K562 (cell line): Measurements from ENCODE around the gene CCDC27. TPM values are rescaled to one million over a fixed set of nuclear protein-coding genes. Genes with fewer than 3 reads are reported as not detected.

Source experiments
- ATF7 ChIP-seq: fragments of 450-650 bp; IDR thresholded peaks from 2 replicates; pipeline ENCODE4 v1.7.1; 2014; ENCODE audit warnings: mild to moderate bottlenecking, moderate library complexity
- CBX2 ChIP-seq: fragments of 200-600 bp; sonication (generic); IDR thresholded peaks from one replicate; pipeline ENCODE4 v1.6.1; 2012; ENCODE audit warnings: mild to moderate bottlenecking, low read length, inconsistent platforms; ENCODE audit not compliant: insufficient read depth, poor library complexity, severe bottlenecking
- CREB1 ChIP-seq, 2 experiments: sonication (generic) in 1 of 2; formaldehyde crosslinking in 1 of 2; IDR thresholded peaks; 2 replicates each; pipeline versions ENCODE4 v1.6.1 to v1.8.0; 2012 to 2022; ENCODE audit warnings: inconsistent platforms in 1 of 2, mild to moderate bottlenecking in 1 of 2, missing genetic modification reagents in 1 of 2, moderate library complexity in 1 of 2
- ESRRA ChIP-seq: fragments of 450-650 bp; IDR thresholded peaks from 2 replicates; pipeline ENCODE4 v1.6.1; 2014; ENCODE audit warnings: low read depth, mild to moderate bottlenecking, moderate library complexity, borderline replicate concordance
- KDM2B ChIP-seq: fragments of 250-450 bp; sonication (Bioruptor Pico); IDR thresholded peaks from 2 replicates; pipeline ENCODE4 v1.8.0; 2021; ENCODE audit warnings: mild to moderate bottlenecking, moderate library complexity
- MBD2 ChIP-seq: sonication (generic); IDR thresholded peaks from 2 replicates; pipeline ENCODE4 v1.6.1; 2016; ENCODE audit warnings: low read depth, borderline replicate concordance
- MCM7 ChIP-seq, 2 experiments: fragments of 450-650 bp; IDR thresholded peaks; 2 replicates each; pipeline ENCODE4 v1.6.1; 2016 to 2018
- NBN ChIP-seq: fragments of 450-650 bp; IDR thresholded peaks from 2 replicates; pipeline ENCODE4 v1.6.1; 2016; ENCODE audit warnings: low read depth, mild to moderate bottlenecking
- SAFB2 ChIP-seq: fragments of 200-400 bp; formaldehyde crosslinking; IDR thresholded peaks from 2 replicates; pipeline ENCODE4 v1.6.1; 2018; ENCODE audit warnings: borderline replicate concordance, low read length, low read depth, moderate library complexity; ENCODE audit not compliant: severe bottlenecking
- SAP30 ChIP-seq: fragments of 200-600 bp; sonication (generic); IDR thresholded peaks from 2 replicates; pipeline ENCODE4 v1.6.1; 2012; ENCODE audit warnings: borderline replicate concordance, low read depth, mild to moderate bottlenecking, moderate library complexity, low read length, control low read depth, inconsistent platforms; ENCODE audit not compliant: insufficient read depth, poor library complexity, severe bottlenecking
- TAF9B ChIP-seq: fragments of 450-650 bp; IDR thresholded peaks from 2 replicates; pipeline ENCODE4 v1.6.1; 2018; ENCODE audit warnings: mild to moderate bottlenecking; ENCODE audit not compliant: partially characterized antibody
- TCF3 ChIP-seq: sonication (generic); formaldehyde crosslinking; IDR thresholded peaks from 2 replicates; pipeline ENCODE4 v1.4.0; 2020; ENCODE audit warnings: mild to moderate bottlenecking, missing genetic modification reagents
- XRCC3 ChIP-seq: fragments of 450-650 bp; IDR thresholded peaks from 2 replicates; pipeline ENCODE4 v1.6.1; 2017; ENCODE audit warnings: mild to moderate bottlenecking, moderate library complexity
- ZBTB1 ChIP-seq: sonication (generic); formaldehyde crosslinking; IDR thresholded peaks from 2 replicates; pipeline ENCODE4 v1.8.1; 2023; ENCODE audit warnings: missing genetic modification reagents, low read depth, mild to moderate bottlenecking, borderline replicate concordance
- ZNF140 ChIP-seq: fragments of 250-450 bp; sonication (Bioruptor Pico); IDR thresholded peaks from 2 replicates; pipeline ENCODE4 v1.8.0; 2021; ENCODE audit warnings: moderate library complexity, mild to moderate bottlenecking, inconsistent platforms
- ZNF24 ChIP-seq: fragments of 450-650 bp; IDR thresholded peaks from 2 replicates; pipeline ENCODE4 v1.6.1; 2016
- ZNF778 ChIP-seq: fragments of 450-650 bp; formaldehyde crosslinking; IDR thresholded peaks from 2 replicates; pipeline ENCODE4 v1.4.0; 2020; ENCODE audit warnings: mild to moderate bottlenecking, moderate library complexity
- polyA plus RNA-seq, 8 experiments: library from polyadenylated mRNA; depleted of rRNA in 4 of 8; stranded (reverse) in 5 of 8; unstranded in 3 of 8; fragments of >200 nt; fragmentation: Nextera tagmentation in 2 of 8; fragmentation: Illumina TruSeq in 1 of 8; extraction: Ambion mirVana in 2 of 8; extraction: Trizol in 1 of 8; gene quantifications; 2 replicates each; pipeline versions ENCODE4 v1.2.1 to v1.2.3, GENCODE V29; 2011 to 2014; ENCODE audit warnings: inconsistent platforms in 1 of 8, missing spikeins in 1 of 8
- total RNA-seq, 7 experiments: library from RNA; depleted of rRNA in 6 of 7; stranded (reverse); fragments of >200 nt in 6 of 7; fragmentation: Illumina TruSeq in 2 of 7; extraction: Trizol in 2 of 7; gene quantifications; 2 replicates each; pipeline versions ENCODE4 v1.2.1 to v1.2.3, GENCODE V29; 2011 to 2021; ENCODE audit warnings: low replicate concordance in 1 of 7
- TF ChIP-seq, protein P1 (sequence below): fragments of 200-800 bp; sonication (Bioruptor generic); IDR thresholded peaks from 2 replicates; pipeline ENCODE4 v1.6.1; 2017; ENCODE audit warnings: missing genetic modification characterization, missing compliant biosample characterization
- TF ChIP-seq, protein P2 (sequence below): fragments of 450-650 bp; formaldehyde crosslinking; IDR thresholded peaks from 2 replicates; pipeline ENCODE4 v1.4.0; 2020; ENCODE audit warnings: mild to moderate bottlenecking, mixed read lengths
- TF ChIP-seq, protein P3 (sequence below): fragments of 200-800 bp; sonication (Bioruptor generic); IDR thresholded peaks from 2 replicates; pipeline ENCODE4 v1.6.1; 2017; ENCODE audit warnings: missing genetic modification characterization, missing compliant biosample characterization
- TF ChIP-seq, protein P4 (sequence below): sonication (generic); formaldehyde crosslinking; IDR thresholded peaks from 2 replicates; pipeline ENCODE4 v1.8.0; 2022; ENCODE audit warnings: missing genetic modification reagents, mild to moderate bottlenecking, borderline replicate concordance

CCDC27 gene
- total and polyA plus RNA-seq, 9 of the 15 experiments (the other 6 are each of a cell fraction or from before 2014, with no cell fraction given) = 0.01 to 0.04 TPM; not detected in 7

DNA sequence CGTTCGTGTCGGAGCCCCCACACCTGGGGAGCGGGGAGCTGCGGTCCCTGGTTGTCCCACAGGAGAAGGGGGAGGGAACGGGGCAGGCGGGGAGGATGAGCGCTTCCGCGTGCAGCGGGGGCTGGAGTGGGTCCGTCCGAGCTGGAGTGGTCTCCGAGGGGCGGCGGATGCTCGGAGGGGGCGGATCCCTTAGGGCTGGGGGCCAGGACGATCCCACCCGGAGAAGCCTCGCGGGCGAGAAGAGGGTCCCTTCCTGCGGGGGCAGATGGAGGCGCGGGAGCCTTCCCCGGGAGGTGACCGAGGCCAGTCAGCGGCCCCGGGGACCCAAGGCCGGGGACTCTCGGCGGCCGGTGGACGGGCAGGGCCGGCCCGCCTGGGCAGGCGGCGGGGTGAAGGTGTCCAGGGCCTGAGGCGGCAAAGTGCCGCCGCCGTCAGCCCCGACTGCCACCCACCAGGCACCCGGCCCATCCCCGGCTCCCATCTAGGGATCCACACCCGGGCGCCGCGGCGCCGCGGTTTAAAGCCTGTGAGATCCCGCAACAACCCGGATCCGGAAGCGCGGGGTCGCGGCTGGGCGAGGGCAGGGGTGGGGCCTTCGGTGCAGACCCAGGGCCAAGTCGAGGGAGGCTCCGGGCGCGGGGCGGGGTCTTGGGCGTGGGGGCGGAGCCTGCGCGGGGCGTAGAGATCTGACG is 5.3 kb upstream of the CCDC27 start (continued):
- TF ChIP-seq SAP30 (peak; percentile 89), CBX2 (no peak), MBD2 (0 out of 2 replicates have a peak, but pooled peaks have one; percentile 36), TCF3 (no peak), ATF7 (peak; percentile 37; the same call in 1 of the 2 replicates), ZNF140 (no peak), ESRRA (peak; percentile 47; the same call in 1 of the 2 replicates), MCM7 (IDR thresholded peaks at IDR 0.05) (no peak), ZNF778 (no peak), TAF9B (no peak), ZBTB1 (peak; percentile 45; the same call in 1 of the 2 replicates), CREB1 (IDR thresholded peaks at IDR 0.05) (peak; percentile 15; the same call in 1 of the 2 replicates), CREB1 (CRISPR knock-in tag; IDR thresholded peaks at IDR 0.05) (no peak), KDM2B (CRISPR knock-in tag) (peak; percentile 76; the same call in 1 of the 2 replicates), NBN (no peak), ZNF24 (no peak), SAFB2 (no peak), XRCC3 (no peak)
- TF ChIP-seq, protein P1, sequence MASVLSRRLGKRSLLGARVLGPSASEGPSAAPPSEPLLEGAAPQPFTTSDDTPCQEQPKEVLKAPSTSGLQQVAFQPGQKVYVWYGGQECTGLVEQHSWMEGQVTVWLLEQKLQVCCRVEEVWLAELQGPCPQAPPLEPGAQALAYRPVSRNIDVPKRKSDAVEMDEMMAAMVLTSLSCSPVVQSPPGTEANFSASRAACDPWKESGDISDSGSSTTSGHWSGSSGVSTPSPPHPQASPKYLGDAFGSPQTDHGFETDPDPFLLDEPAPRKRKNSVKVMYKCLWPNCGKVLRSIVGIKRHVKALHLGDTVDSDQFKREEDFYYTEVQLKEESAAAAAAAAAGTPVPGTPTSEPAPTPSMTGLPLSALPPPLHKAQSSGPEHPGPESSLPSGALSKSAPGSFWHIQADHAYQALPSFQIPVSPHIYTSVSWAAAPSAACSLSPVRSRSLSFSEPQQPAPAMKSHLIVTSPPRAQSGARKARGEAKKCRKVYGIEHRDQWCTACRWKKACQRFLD (CRISPR knock-in tag) = no peak
- TF ChIP-seq, protein P2, sequence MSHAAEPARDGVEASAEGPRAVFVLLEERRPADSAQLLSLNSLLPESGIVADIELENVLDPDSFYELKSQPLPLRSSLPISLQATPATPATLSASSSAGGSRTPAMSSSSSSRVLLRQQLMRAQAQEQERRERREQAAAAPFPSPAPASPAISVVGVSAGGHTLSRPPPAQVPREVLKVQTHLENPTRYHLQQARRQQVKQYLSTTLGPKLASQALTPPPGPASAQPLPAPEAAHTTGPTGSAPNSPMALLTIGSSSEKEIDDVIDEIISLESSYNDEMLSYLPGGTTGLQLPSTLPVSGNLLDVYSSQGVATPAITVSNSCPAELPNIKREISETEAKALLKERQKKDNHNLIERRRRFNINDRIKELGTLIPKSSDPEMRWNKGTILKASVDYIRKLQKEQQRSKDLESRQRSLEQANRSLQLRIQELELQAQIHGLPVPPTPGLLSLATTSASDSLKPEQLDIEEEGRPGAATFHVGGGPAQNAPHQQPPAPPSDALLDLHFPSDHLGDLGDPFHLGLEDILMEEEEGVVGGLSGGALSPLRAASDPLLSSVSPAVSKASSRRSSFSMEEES (CRISPR knock-in tag) = no peak
- TF ChIP-seq, protein P3, sequence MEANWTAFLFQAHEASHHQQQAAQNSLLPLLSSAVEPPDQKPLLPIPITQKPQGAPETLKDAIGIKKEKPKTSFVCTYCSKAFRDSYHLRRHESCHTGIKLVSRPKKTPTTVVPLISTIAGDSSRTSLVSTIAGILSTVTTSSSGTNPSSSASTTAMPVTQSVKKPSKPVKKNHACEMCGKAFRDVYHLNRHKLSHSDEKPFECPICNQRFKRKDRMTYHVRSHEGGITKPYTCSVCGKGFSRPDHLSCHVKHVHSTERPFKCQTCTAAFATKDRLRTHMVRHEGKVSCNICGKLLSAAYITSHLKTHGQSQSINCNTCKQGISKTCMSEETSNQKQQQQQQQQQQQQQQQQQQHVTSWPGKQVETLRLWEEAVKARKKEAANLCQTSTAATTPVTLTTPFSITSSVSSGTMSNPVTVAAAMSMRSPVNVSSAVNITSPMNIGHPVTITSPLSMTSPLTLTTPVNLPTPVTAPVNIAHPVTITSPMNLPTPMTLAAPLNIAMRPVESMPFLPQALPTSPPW = peak; percentile 78
- TF ChIP-seq, protein P4, sequence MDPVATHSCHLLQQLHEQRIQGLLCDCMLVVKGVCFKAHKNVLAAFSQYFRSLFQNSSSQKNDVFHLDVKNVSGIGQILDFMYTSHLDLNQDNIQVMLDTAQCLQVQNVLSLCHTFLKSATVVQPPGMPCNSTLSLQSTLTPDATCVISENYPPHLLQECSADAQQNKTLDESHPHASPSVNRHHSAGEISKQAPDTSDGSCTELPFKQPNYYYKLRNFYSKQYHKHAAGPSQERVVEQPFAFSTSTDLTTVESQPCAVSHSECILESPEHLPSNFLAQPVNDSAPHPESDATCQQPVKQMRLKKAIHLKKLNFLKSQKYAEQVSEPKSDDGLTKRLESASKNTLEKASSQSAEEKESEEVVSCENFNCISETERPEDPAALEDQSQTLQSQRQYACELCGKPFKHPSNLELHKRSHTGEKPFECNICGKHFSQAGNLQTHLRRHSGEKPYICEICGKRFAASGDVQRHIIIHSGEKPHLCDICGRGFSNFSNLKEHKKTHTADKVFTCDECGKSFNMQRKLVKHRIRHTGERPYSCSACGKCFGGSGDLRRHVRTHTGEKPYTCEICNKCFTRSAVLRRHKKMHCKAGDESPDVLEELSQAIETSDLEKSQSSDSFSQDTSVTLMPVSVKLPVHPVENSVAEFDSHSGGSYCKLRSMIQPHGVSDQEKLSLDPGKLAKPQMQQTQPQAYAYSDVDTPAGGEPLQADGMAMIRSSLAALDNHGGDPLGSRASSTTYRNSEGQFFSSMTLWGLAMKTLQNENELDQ (CRISPR knock-in tag) = no peak
